Neural progenitor cell (in vitro differentiated cells): ENCODE measurements around the gene NTRK1. TPM values are rescaled to one million over a fixed set of nuclear protein-coding genes. Genes with fewer than 3 reads are reported as not detected.

ENCODE experiments used
- DNase-seq: peaks from one replicate; pipeline ENCODE4 v3.0.0-alpha.2; 2016; ENCODE audit warnings: low spot score
- H2AFZ ChIP-seq: fragments of 200-600 bp; sonication (generic); replicated peaks from 2 replicates; pipeline ENCODE4 v1.6.1; 2016; ENCODE audit warnings: antibody characterized with exemption
- H3F3A ChIP-seq: fragments of 200-600 bp; sonication (generic); 2 replicates; pipeline ENCODE4 v1.6.1; 2016; ENCODE audit warnings: antibody characterized with exemption, low read depth
- H3K27ac ChIP-seq: fragments of 200-600 bp; sonication (generic); 2 replicates; pipeline ENCODE4 v1.5.1; 2016; ENCODE audit warnings: mild to moderate bottlenecking
- H3K27me3 ChIP-seq: fragments of 200-600 bp; sonication (generic); 2 replicates; pipeline ENCODE4 v1.6.1; 2016; ENCODE audit warnings: mild to moderate bottlenecking, moderate library complexity
- H3K36me3 ChIP-seq: fragments of 200-600 bp; sonication (generic); 2 replicates; pipeline ENCODE4 v1.5.1; 2016
- H3K4me1 ChIP-seq: fragments of 200-600 bp; sonication (generic); 2 replicates; pipeline ENCODE4 v1.6.1; 2016; ENCODE audit warnings: mixed run types
- H3K4me2 ChIP-seq: fragments of 200-600 bp; sonication (generic); 2 replicates; pipeline ENCODE4 v1.6.1; 2016
- H3K4me3 ChIP-seq: fragments of 200-600 bp; sonication (generic); 2 replicates; pipeline ENCODE4 v1.5.1; 2016
- H3K79me2 ChIP-seq: fragments of 200-600 bp; sonication (generic); 2 replicates; pipeline ENCODE4 v1.6.1; 2016; ENCODE audit warnings: low read depth
- H3K9ac ChIP-seq: fragments of 200-600 bp; sonication (generic); 2 replicates; pipeline ENCODE4 v1.6.1; 2016
- H3K9me3 ChIP-seq: fragments of 200-600 bp; sonication (generic); 2 replicates; pipeline ENCODE4 v1.5.1; 2016; ENCODE audit warnings: low read depth
- H4K20me1 ChIP-seq: fragments of 200-600 bp; sonication (generic); 2 replicates; pipeline ENCODE4 v1.6.1; 2016; ENCODE audit warnings: low read depth
- H3K27ac Mint-ChIP-seq: 3 replicates; pipeline ENCODE4 v1.8.0; 2021; ENCODE audit warnings: mixed read lengths
- H3K27me3 Mint-ChIP-seq: 2 replicates; pipeline ENCODE4 v1.8.0; 2022; ENCODE audit warnings: low read depth, mild to moderate bottlenecking, inconsistent platforms, moderate library complexity, mixed read lengths; ENCODE audit not compliant: insufficient read depth
- H3K36me3 Mint-ChIP-seq: 3 replicates; pipeline ENCODE4 v1.8.0; 2021; ENCODE audit warnings: mixed read lengths
- H3K4me1 Mint-ChIP-seq: 3 replicates; pipeline ENCODE4 v1.8.0; 2021; ENCODE audit warnings: mixed read lengths
- H3K4me3 Mint-ChIP-seq: 3 replicates; pipeline ENCODE4 v1.8.0; 2021; ENCODE audit warnings: mild to moderate bottlenecking, moderate library complexity, mixed read lengths
- H3K9me3 Mint-ChIP-seq: 3 replicates; pipeline ENCODE4 v1.8.0; 2020; ENCODE audit warnings: mixed read lengths
- EZH2 ChIP-seq: fragments of 200-600 bp; sonication (generic); IDR thresholded peaks from 2 replicates; pipeline ENCODE4 v1.6.1; 2017; ENCODE audit warnings: antibody characterized with exemption, mild to moderate bottlenecking, moderate library complexity
- EZH2phosphoT487 ChIP-seq: fragments of 200-600 bp; sonication (generic); IDR thresholded peaks from 2 replicates; pipeline ENCODE4 v1.6.1; 2017; ENCODE audit warnings: antibody characterized with exemption
- total RNA-seq: library from RNA; depleted of rRNA; stranded (reverse); fragments of >200 nt; gene quantifications from 2 replicates; pipeline ENCODE4 v1.2.3, GENCODE V29; 2015; ENCODE audit warnings: low replicate concordance
- TF ChIP-seq, protein P1 (sequence below): fragments of 200-600 bp; sonication (generic); IDR thresholded peaks from 2 replicates; pipeline ENCODE4 v1.5.1; 2017; ENCODE audit warnings: antibody characterized with exemption, mild to moderate bottlenecking

Gene NTRK1
- total RNA-seq, 1 donor from 2014 or later: not detected

DNA sequence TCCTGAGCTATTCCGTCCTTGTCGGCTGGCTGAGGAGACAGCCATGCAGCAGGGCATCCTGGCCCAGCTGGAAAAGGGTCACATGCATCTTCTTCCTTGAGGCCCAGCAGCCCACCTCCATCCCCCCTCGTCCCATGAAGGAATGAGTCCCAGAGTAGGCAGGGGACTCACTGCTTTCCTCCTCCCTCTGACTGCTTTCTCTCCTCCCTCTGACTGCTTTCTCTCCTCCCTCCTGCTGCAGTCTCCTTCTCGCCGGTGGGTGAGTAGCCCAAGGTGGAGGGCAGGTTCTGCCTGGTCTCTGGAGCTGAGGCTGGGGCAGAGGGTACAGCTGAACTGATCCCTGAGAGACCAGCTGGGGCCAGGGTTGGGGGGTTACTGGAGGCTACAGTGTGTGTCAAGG, 13.5 kb downstream of the NTRK1 start:
- no peaks in the 10 kb centered on the region for H3K9me3 Mint-ChIP-seq
- no peak overlapping the region for H3K4me3 ChIP-seq
- H3K9ac ChIP-seq: no peak overlapping the region
- TF ChIP-seq, protein P1, sequence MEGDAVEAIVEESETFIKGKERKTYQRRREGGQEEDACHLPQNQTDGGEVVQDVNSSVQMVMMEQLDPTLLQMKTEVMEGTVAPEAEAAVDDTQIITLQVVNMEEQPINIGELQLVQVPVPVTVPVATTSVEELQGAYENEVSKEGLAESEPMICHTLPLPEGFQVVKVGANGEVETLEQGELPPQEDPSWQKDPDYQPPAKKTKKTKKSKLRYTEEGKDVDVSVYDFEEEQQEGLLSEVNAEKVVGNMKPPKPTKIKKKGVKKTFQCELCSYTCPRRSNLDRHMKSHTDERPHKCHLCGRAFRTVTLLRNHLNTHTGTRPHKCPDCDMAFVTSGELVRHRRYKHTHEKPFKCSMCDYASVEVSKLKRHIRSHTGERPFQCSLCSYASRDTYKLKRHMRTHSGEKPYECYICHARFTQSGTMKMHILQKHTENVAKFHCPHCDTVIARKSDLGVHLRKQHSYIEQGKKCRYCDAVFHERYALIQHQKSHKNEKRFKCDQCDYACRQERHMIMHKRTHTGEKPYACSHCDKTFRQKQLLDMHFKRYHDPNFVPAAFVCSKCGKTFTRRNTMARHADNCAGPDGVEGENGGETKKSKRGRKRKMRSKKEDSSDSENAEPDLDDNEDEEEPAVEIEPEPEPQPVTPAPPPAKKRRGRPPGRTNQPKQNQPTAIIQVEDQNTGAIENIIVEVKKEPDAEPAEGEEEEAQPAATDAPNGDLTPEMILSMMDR: no peak
- no peak for TF ChIP-seq EZH2phosphoT487
- no peak for TF ChIP-seq EZH2
- no peak overlapping the region for H2AFZ ChIP-seq
- H3K4me1 Mint-ChIP-seq: peaks cover 12% of the 10 kb centered on the region
- no peaks in the 10 kb centered on the region for H3F3A ChIP-seq
- H4K20me1 ChIP-seq: no peaks in the 10 kb centered on the region
- no peak for DNase-seq
- H3K79me2 ChIP-seq: no peaks in the 10 kb centered on the region
- no peak overlapping the region for H3K27ac ChIP-seq
- H3K4me1 ChIP-seq: peaks cover 4% of the 10 kb centered on the region
- H3K36me3 ChIP-seq: no peaks in the 10 kb centered on the region
- no peak overlapping the region for H3K4me2 ChIP-seq
- no peaks in the 10 kb centered on the region for H3K9me3 ChIP-seq
- peaks cover 14% of the 10 kb centered on the region for H3K27me3 Mint-ChIP-seq
- peaks cover 51% of the 10 kb centered on the region for H3K27me3 ChIP-seq
- H3K27ac Mint-ChIP-seq: no peak overlapping the region
- no peaks in the 10 kb centered on the region for H3K36me3 Mint-ChIP-seq
- no peak overlapping the region for H3K4me3 Mint-ChIP-seq

DNA sequence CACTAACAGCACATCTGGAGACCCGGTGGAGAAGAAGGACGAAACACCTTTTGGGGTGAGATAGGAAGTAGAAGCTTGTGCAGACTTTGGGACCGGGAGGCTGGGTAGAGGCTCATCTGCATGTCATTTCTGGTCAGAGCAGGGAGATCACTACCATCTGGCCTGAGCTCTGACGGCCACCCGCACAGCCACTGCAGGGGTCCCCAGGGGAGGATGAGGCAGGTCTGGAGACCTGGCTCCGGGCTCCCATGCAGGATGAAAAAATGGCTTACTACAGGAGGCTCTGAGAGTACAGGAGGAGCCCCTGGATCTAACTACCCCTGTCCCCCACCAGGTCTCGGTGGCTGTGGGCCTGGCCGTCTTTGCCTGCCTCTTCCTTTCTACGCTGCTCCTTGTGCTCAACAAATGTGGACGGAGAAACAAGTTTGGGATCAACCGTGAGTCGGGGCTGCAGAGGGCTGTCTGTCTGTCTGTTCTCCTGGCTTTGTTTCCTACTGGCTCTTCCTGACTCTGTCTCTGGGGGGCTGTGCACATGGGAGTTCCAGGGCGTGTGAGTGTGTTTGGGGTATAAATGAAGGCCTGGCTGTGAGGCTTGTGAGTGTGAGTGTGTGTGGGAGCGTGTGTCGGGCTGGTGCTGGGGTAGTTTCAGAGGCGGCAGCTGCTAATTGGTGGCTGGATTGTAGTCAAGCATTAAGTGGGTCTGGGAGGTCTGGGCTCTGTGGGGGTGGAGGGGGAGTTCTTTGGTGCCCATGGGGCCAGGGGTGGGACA, 14.1 kb downstream of the NTRK1 start:
- Histone ChIP-seq H3F3A (no peaks in the 10 kb centered on the region), H3K9me3 (no peaks in the 10 kb centered on the region), H3K4me1 (peaks cover 4% of the 10 kb centered on the region), H3K4me3 (no peak overlapping the region), H3K9ac (no peak overlapping the region), H3K79me2 (no peaks in the 10 kb centered on the region), H3K4me2 (no peak overlapping the region), H2AFZ (no peak overlapping the region), H3K36me3 (no peaks in the 10 kb centered on the region), H3K27ac (no peak overlapping the region), H3K27me3 (peaks cover 56% of the 10 kb centered on the region), H4K20me1 (no peaks in the 10 kb centered on the region)
- TF ChIP-seq, protein P1: no peak
- TF ChIP-seq EZH2phosphoT487 (no peak), EZH2 (no peak)
- peaks cover 8% of the 10 kb centered on the region for H3K4me1 Mint-ChIP-seq
- H3K27ac Mint-ChIP-seq: peak overlapping the region; percentile 76
- H3K27me3 Mint-ChIP-seq: peaks cover 14% of the 10 kb centered on the region
- H3K36me3 Mint-ChIP-seq: no peaks in the 10 kb centered on the region
- H3K9me3 Mint-ChIP-seq: no peaks in the 10 kb centered on the region
- no peak for DNase-seq
- no peak overlapping the region for H3K4me3 Mint-ChIP-seq

DNA sequence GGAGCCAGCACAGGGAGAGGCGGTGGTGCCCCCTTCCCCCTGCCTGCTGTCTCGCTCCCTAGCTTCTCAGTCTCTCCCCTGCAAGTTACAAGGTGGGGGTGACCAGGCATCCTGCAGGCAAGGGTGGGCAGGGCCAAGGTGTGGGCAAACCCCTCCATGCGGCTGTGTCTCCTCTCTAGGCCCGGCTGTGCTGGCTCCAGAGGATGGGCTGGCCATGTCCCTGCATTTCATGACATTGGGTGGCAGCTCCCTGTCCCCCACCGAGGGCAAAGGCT, 14.6 kb downstream of the NTRK1 start:
- Mint-ChIP-seq H3K27ac (no peak overlapping the region), H3K27me3 (peaks cover 16% of the 10 kb centered on the region), H3K9me3 (no peaks in the 10 kb centered on the region), H3K4me3 (no peak overlapping the region), H3K36me3 (no peaks in the 10 kb centered on the region), H3K4me1 (peaks cover 8% of the 10 kb centered on the region)
- no peaks in the 10 kb centered on the region for H3F3A ChIP-seq
- DNase-seq: no peak
- H3K9me3 ChIP-seq: no peaks in the 10 kb centered on the region
- no peaks in the 10 kb centered on the region for H3K79me2 ChIP-seq
- no peak overlapping the region for H2AFZ ChIP-seq
- H3K4me1 ChIP-seq: peaks cover 4% of the 10 kb centered on the region
- no peak overlapping the region for H3K9ac ChIP-seq
- no peak overlapping the region for H3K4me2 ChIP-seq
- H3K4me3 ChIP-seq: no peak overlapping the region
- peaks cover 59% of the 10 kb centered on the region for H3K27me3 ChIP-seq
- no peaks in the 10 kb centered on the region for H3K36me3 ChIP-seq
- H3K27ac ChIP-seq: no peak overlapping the region
- TF ChIP-seq, protein P1: no peak
- TF ChIP-seq EZH2phosphoT487 (no peak), EZH2 (no peak)
- H4K20me1 ChIP-seq: no peaks in the 10 kb centered on the region
